ENCODE results near the gene USP35. TPM values are rescaled to one million over a fixed set of nuclear protein-coding genes. Genes with fewer than 3 reads are reported as not detected.

USP35 gene
- total RNA-seq, 2 donors from 2014 or later: 5.2 to 5.6 TPM

- intact Hi-C loops (cut with DNase I): no loop called here
- H3K9ac ChIP-seq (ENCODE audit: low read depth in 2 of 2, low read length in 2 of 2): no peak overlapping the region
- no peak for DNase-seq
- no peaks in the 10 kb centered on the region for H3K27me3 ChIP-seq
- H3K4me1 ChIP-seq: no peaks in the 10 kb centered on the region
- H3K9me3 ChIP-seq: no peaks in the 10 kb centered on the region
- H3K4me3 ChIP-seq: no peak overlapping the region
- no peak overlapping the region for H3K27ac ChIP-seq
- H3K36me3 ChIP-seq: no peaks in the 10 kb centered on the region
- no peak for TF ChIP-seq CTCF (IDR thresholded peaks at IDR 0.05)
These were observed 1.7 kb downstream of the USP35 start for GRCh38 chr11:78190374-78190773.

- no peaks in the 10 kb centered on the region for H3K4me1 ChIP-seq
- H3K9me3 ChIP-seq: no peaks in the 10 kb centered on the region
- H3K27ac ChIP-seq: no peak overlapping the region
- no peak overlapping the region for H3K4me3 ChIP-seq
- no peak overlapping the region for H3K9ac ChIP-seq (ENCODE audit: low read depth in 2 of 2, low read length in 2 of 2)
- TF ChIP-seq CTCF (IDR thresholded peaks at IDR 0.05): no peak
- no peaks in the 10 kb centered on the region for H3K36me3 ChIP-seq
- no peaks in the 10 kb centered on the region for H3K27me3 ChIP-seq
- intact Hi-C loops (cut with DNase I): no loop called here
- DNase-seq: no peak
These were observed 2.3 kb downstream of the USP35 start for GRCh38 chr11:78190871-78191538.

GRCh38 chr11:78192223-78192719 is 3.6 kb downstream of the USP35 start:
- H3K9ac ChIP-seq (ENCODE audit: low read depth in 2 of 2, low read length in 2 of 2): no peak overlapping the region
- no peak overlapping the region for H3K4me3 ChIP-seq
- no peak overlapping the region for H3K27ac ChIP-seq
- H3K36me3 ChIP-seq: no peaks in the 10 kb centered on the region
- H3K9me3 ChIP-seq: no peaks in the 10 kb centered on the region
- no peak for TF ChIP-seq CTCF (IDR thresholded peaks at IDR 0.05)
- no peaks in the 10 kb centered on the region for H3K27me3 ChIP-seq
- no peak for DNase-seq
- intact Hi-C loops (cut with DNase I): no loop called here
- H3K4me1 ChIP-seq: no peaks in the 10 kb centered on the region

- Histone ChIP-seq H3K9me3 (no peaks in the 10 kb centered on the region), H3K27me3 (no peaks in the 10 kb centered on the region), H3K4me1 (no peaks in the 10 kb centered on the region), H3K27ac (no peak overlapping the region), H3K9ac (ENCODE audit: low read depth in 2 of 2, low read length in 2 of 2) (no peak overlapping the region), H3K4me3 (no peak overlapping the region), H3K36me3 (no peaks in the 10 kb centered on the region)
- intact Hi-C loops (cut with DNase I): no loop called here
- no peak for DNase-seq
- TF ChIP-seq CTCF (IDR thresholded peaks at IDR 0.05): no peak
These were observed 4.2 kb downstream of the USP35 start for GRCh38 chr11:78192911-78193351.

- TF ChIP-seq CTCF (IDR thresholded peaks at IDR 0.05): no peak
- Histone ChIP-seq H3K4me1 (no peaks in the 10 kb centered on the region), H3K36me3 (no peaks in the 10 kb centered on the region), H3K9ac (ENCODE audit: low read depth in 2 of 2, low read length in 2 of 2) (no peak overlapping the region), H3K9me3 (no peaks in the 10 kb centered on the region), H3K27me3 (no peaks in the 10 kb centered on the region), H3K4me3 (no peak overlapping the region), H3K27ac (no peak overlapping the region)
- no peak for DNase-seq
- intact Hi-C loops (cut with DNase I): no loop called here
These were observed 5.1 kb downstream of the USP35 start for GRCh38 chr11:78193806-78194205.

All from colonic mucosa (tissue), 4 donors.